BLaER1 (cell line): ENCODE results near the gene PNPLA5.

Experiments used
- H3K27ac ChIP-seq: shearing (Covaris generic); formaldehyde crosslinking; 2 replicates; pipeline ENCODE4 v1.8.1; 2022
- H3K27me3 ChIP-seq: shearing (Covaris generic); formaldehyde crosslinking; 2 replicates; pipeline ENCODE4 v1.8.1; 2022
- H3K36me3 ChIP-seq: shearing (Covaris generic); formaldehyde crosslinking; 2 replicates; pipeline ENCODE4 v1.8.1; 2022
- H3K4me1 ChIP-seq: shearing (Covaris generic); formaldehyde crosslinking; 2 replicates; pipeline ENCODE4 v1.8.1; 2022
- H3K4me2 ChIP-seq: shearing (Covaris generic); formaldehyde crosslinking; 2 replicates; pipeline ENCODE4 v1.8.1; 2022
- H3K4me3 ChIP-seq: shearing (Covaris generic); formaldehyde crosslinking; 2 replicates; pipeline ENCODE4 v1.8.1; 2022
- H3K9ac ChIP-seq: shearing (Covaris generic); formaldehyde crosslinking; 2 replicates; pipeline ENCODE4 v1.8.1; 2022
- H3K9me3 ChIP-seq: shearing (Covaris generic); formaldehyde crosslinking; 2 replicates; pipeline ENCODE4 v1.8.1; 2022
- H4K20me1 ChIP-seq: shearing (Covaris generic); formaldehyde crosslinking; 2 replicates; pipeline ENCODE4 v1.8.1; 2022
- Cebpa-rat ChIP-seq: shearing (Covaris generic); IDR thresholded peaks from 2 replicates; pipeline ENCODE4 v1.8.1; 2022

PNPLA5 gene

GRCh38 chr22:43835736-43836135 is 56.1 kb downstream of the PNPLA5 start:
- Histone ChIP-seq H3K27me3 (no peaks in the 10 kb centered on the region), H3K9me3 (no peaks in the 10 kb centered on the region), H3K9ac (no peak overlapping the region), H3K36me3 (no peaks in the 10 kb centered on the region), H3K27ac (no peak overlapping the region), H3K4me2 (peak overlapping the region; percentile 56), H3K4me1 (peaks cover 75% of the 10 kb centered on the region), H3K4me3 (no peak overlapping the region), H4K20me1 (no peaks in the 10 kb centered on the region)
- no peak for TF ChIP-seq Cebpa-rat

GRCh38 chr22:43835166-43835565 is 56.6 kb downstream of the PNPLA5 start:
- Histone ChIP-seq H3K9ac (no peak overlapping the region), H3K27ac (no peak overlapping the region), H3K4me2 (peak overlapping the region; percentile 56), H3K4me3 (no peak overlapping the region), H4K20me1 (no peaks in the 10 kb centered on the region), H3K27me3 (no peaks in the 10 kb centered on the region), H3K9me3 (no peaks in the 10 kb centered on the region), H3K4me1 (peaks cover 75% of the 10 kb centered on the region), H3K36me3 (no peaks in the 10 kb centered on the region)
- TF ChIP-seq Cebpa-rat, result no peak

GRCh38 chr22:43833286-43834240 is 58.2 kb downstream of the PNPLA5 start:
- Histone ChIP-seq H3K27me3 (no peaks in the 10 kb centered on the region), H4K20me1 (peaks cover 7% of the 10 kb centered on the region), H3K27ac (peak overlapping the region; percentile 18; the same call in 1 of the 2 replicates), H3K4me3 (no peak overlapping the region), H3K36me3 (no peaks in the 10 kb centered on the region), H3K9me3 (no peaks in the 10 kb centered on the region), H3K4me2 (peak overlapping the region; percentile 56), H3K4me1 (peaks cover 84% of the 10 kb centered on the region), H3K9ac (no peak overlapping the region)
- no peak for TF ChIP-seq Cebpa-rat

- Histone ChIP-seq H3K27me3 (no peaks in the 10 kb centered on the region), H3K9ac (no peak overlapping the region), H3K36me3 (no peaks in the 10 kb centered on the region), H4K20me1 (peaks cover 7% of the 10 kb centered on the region), H3K9me3 (no peaks in the 10 kb centered on the region), H3K4me3 (no peak overlapping the region), H3K4me1 (peaks cover 87% of the 10 kb centered on the region), H3K4me2 (peak overlapping the region; percentile 56), H3K27ac (peak overlapping the region; percentile 18; the same call in 1 of the 2 replicates)
- no peak for TF ChIP-seq Cebpa-rat
These were observed 59.2 kb downstream of the PNPLA5 start for GRCh38 chr22:43832393-43833265.

- peaks cover 7% of the 10 kb centered on the region for H4K20me1 ChIP-seq
- peaks cover 87% of the 10 kb centered on the region for H3K4me1 ChIP-seq
- no peak overlapping the region for H3K9ac ChIP-seq
- no peak overlapping the region for H3K27ac ChIP-seq
- H3K36me3 ChIP-seq, result no peaks in the 10 kb centered on the region
- H3K4me2 ChIP-seq, result peak overlapping the region; percentile 83
- H3K27me3 ChIP-seq, result no peaks in the 10 kb centered on the region
- no peak for TF ChIP-seq Cebpa-rat
- H3K9me3 ChIP-seq, result no peaks in the 10 kb centered on the region
- H3K4me3 ChIP-seq, result no peak overlapping the region
These were observed 60.0 kb downstream of the PNPLA5 start for GRCh38 chr22:43831561-43832392.

GRCh38 chr22:43830931-43831560 is 60.8 kb downstream of the PNPLA5 start:
- peaks cover 7% of the 10 kb centered on the region for H4K20me1 ChIP-seq
- no peaks in the 10 kb centered on the region for H3K27me3 ChIP-seq
- H3K36me3 ChIP-seq, result no peaks in the 10 kb centered on the region

GRCh38 chr22:43829904-43830851 is 61.6 kb downstream of the PNPLA5 start:
- Histone ChIP-seq H3K4me1 (peaks cover 87% of the 10 kb centered on the region), H3K4me2 (peak overlapping the region; percentile 83), H3K27me3 (no peaks in the 10 kb centered on the region), H3K9ac (peak overlapping the region; percentile 62; the same call in 1 of the 2 replicates), H3K36me3 (no peaks in the 10 kb centered on the region), H3K27ac (peak overlapping the region; percentile 77), H3K9me3 (no peaks in the 10 kb centered on the region), H4K20me1 (peaks cover 7% of the 10 kb centered on the region), H3K4me3 (peak overlapping the region; percentile 38)
- TF ChIP-seq Cebpa-rat, result 0 out of 2 replicates have a peak, but pooled peaks have one; percentile 44

More at GRCh38 chr22:43830931-43831560, 60.8 kb downstream of the PNPLA5 start:
- no peak overlapping the region for H3K4me3 ChIP-seq
- no peak for TF ChIP-seq Cebpa-rat
- H3K9me3 ChIP-seq, result no peaks in the 10 kb centered on the region
- H3K4me1 ChIP-seq, result peaks cover 90% of the 10 kb centered on the region
- H3K4me2 ChIP-seq, result peak overlapping the region; percentile 83
- no peak overlapping the region for H3K27ac ChIP-seq
- no peak overlapping the region for H3K9ac ChIP-seq
